NT2/D1 (cell line): ENCODE results near the gene THEM4.
"Not testable (repeated sequence)": the region's sequence is repeated elsewhere in the genome, so short reads cannot be mapped to it uniquely, and the experiment has no call there.

Source experiments
- SUZ12 ChIP-seq: IDR thresholded peaks from 2 replicates; pipeline ENCODE4 v1.6.1; 2011; ENCODE audit not compliant: insufficient read length, insufficient read depth; ENCODE audit errors: extremely low read depth
- YY1 ChIP-seq: IDR thresholded peaks from 2 replicates; pipeline ENCODE4 v1.6.1; 2011; ENCODE audit not compliant: insufficient read length, insufficient read depth
- ZNF274 ChIP-seq: IDR thresholded peaks from 2 replicates; pipeline ENCODE4 v1.6.1; 2011; ENCODE audit warnings: mild to moderate bottlenecking, low read depth, low read length

DNA sequence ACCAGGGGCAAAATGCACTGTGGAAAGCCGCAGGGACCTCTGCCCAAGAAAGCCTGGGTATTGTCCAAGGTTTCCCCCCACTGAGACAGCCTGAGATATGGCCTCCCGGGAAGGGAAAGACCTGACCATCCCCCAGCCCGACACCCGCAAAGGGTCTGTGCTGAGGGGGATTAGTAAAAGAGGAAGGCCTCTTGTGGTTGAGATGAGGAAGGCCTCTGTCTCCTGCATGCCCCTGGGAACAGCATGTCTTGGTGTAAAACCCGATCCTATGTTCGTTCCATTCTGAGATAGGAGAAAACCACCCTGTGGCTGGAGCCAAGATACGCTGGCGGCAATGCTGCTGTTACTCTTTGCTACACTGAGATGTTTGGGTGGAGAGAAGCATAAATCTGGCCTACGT lies 36.5 kb downstream of the THEM4 start:
- TF ChIP-seq ZNF274, YY1, SUZ12: not testable (repeated sequence)
